ENCODE results near the gene GSTP1.
A peak's percentile ranks its signal among the peaks of the same experiment; 100 is the strongest.
"Not testable (repeated sequence)": the region's sequence is repeated elsewhere in the genome, so short reads cannot be mapped to it uniquely, and the experiment has no call there.

Gene GSTP1

DNA sequence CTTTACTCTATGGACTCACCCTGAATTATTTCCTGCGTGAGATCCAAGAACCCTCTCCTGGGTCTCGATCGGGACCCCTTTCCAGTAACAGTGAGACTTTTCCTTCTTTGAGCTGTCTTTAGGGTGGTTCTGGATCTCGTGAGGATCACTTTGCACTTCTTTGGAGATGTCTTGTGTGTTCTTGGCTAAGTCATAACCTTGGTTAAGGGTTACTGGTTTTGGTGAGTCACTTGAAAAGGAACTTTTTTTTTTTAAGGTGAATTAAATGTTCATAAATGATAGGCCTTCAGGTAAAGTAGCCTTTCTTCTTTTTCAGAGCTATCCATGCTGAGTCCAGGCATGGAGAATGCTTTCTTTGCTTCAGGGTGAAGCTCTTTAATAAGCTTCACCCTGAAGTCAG, 19.4 kb upstream of the GSTP1 start:
- DNase-seq: no peak

DNA sequence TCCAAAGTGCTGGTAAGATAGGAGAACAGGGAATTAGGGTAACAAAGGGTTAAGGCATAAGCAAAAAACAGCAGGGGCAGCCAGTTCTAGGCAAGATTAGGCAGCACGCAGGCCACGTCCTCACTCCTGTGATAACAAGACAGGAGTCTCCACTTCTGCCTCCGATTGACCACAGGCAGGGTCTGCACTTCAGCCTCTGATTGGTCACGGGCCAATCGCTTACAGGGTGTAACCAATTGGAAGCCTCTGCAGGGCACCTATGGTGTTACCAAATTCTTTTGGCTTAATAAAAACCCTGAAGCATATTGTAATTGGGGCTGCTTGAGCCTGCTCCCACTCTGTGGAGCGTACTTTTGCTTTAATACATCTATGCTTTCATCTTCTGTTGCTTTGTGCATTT, 12.2 kb upstream of the GSTP1 start:
- DNase-seq: no peak

DNA sequence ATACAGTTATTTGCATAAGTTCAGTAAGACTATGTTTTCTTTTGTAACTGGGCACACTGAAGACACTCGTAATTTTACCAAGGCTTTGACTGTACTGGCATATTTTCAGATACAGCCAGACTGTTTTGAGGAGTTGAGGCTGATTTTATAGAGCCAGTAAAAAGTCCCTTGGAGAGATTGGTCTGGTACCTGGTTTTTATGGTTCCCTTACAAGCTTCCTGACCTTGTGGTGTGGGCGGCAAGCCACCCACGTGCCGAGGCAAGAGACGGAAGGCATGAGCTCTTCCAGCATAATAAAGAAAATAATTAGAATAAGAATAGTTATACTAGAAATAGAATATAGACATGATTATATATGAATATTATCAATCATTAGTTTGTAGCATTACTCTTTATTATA, 11.3 kb upstream of the GSTP1 start:
- DNase-seq: no peak

DNA sequence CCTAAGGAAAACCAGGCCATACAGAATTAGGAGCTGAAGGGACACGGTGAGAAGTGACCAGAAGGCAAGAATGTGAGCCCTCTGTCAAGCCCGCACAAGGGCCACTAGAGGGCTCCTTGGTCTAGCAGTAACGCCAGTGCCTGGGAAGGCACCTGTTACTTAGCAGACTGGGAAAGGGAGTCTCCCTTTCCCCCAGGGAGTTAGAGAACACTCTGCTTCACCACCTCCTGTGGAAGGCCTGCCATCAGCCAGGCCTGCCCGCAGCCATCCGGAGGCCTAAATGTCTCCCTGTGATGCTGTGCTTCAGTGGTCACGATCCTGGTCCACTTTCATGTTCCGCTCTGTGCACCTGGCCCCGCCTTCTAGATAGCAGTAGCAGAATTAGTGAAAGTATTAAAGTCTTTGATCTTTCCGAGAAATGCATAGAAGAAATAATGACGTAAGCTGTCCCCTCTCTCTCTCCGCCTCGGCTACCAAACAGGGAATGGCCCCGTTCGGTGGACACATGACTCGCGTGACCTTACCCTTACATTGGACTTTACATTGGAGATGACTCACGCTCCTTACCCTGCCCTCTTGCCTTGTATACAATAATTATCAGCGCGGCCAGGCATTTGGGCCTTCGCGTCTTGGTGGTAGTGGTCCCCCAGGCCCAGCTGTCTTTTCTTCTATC, 10.7 kb upstream of the GSTP1 start:
- peak; percentile 45 for DNase-seq

DNA sequence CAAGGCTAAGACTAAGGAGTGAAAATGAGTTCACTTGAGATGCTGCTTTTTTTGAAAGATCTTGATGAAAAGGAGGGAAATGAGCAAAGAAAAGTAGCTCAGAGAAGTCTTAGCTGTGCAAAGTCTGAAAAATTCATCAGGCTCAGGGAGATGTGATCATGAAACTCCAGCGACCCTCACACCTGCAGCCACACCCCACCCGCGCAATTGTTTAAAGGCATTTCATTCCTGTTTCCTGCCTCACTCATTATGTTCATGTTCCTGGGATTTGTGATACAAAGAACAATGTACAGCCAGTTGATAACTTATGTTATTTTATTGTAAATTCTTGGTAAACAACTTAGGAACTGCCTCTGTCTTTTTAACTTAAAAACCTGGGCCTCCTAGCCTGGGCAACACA, 8.7 kb upstream of the GSTP1 start:
- DNase-seq: no peak

DNA sequence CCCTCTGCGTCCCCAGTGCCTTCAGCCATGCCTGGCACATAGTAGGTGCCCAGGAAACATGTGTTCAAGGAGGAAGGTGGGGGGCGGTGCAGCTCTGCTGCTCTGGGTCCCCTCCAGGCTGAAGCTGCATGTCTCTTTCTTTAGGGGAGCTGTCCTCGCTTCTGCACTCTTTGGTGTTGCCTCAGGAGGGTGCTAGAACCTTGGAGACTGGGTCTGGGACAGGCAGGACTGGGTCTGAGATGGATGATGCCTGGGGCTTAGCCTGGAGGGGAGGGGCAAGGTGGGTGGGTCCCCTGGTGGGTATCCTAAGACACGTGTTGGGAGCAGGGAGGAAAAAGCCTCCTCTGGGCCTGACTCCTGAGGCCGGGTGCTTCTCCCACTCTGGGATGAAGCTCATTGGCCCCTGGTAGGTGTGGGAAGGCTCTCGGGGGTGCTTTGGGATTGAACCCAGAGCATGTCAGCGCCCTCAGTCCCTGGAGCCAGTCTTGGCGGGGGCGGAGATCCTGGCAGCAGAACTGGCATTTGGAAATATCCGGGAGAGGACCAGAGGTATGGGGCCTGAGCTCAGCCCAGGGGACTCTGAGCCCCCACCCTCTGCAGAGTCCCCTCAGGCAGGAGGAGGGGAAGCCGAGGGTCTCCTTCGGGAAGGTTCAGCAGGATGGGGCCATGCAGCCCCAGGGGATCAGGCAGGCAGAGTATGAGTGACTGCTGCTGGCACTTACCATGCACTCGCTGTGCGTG, 6.7 kb upstream of the GSTP1 start:
- DNase-seq: no peak

DNA sequence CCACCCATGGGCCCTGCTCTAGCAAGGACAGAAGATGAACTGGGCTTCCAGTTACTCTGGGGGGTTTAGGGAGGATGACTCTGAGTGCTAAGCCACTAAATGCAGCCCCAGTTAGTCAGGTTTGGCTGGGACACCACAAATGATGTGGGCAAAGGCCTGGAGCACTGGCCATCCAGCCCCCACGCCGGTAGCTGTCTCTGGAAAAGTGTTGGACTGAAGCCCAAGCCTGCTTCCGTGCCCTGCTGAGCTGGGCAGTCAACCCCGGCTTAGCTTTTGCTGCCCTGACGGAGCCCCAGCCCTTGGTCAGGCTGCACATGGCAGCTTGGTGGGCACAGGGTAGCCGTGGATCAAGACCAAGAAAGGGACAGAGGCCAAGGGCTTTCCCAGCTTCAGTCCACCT, 5.7 kb upstream of the GSTP1 start:
- DNase-seq: no peak

DNA sequence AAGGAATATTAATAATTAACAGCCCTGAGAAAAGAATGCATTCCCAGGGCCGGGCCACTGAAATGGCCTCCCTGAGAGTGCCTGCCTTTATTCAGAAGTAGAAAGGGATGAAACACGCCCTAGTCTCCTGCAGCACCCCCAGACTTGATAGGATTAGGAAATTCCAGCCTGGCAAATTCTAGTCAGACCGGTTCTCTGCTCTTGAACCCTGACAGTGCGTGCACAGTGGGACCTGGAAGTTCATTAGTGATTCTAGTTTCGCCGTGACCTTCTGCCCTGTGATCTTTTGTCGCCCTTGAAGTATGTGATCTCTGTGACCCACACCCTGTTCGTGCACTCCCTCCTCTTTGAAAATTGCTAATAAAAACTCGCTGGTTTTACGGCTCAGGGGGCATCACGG, 2.1 kb upstream of the GSTP1 start:
- DNase-seq: no peak

DNA sequence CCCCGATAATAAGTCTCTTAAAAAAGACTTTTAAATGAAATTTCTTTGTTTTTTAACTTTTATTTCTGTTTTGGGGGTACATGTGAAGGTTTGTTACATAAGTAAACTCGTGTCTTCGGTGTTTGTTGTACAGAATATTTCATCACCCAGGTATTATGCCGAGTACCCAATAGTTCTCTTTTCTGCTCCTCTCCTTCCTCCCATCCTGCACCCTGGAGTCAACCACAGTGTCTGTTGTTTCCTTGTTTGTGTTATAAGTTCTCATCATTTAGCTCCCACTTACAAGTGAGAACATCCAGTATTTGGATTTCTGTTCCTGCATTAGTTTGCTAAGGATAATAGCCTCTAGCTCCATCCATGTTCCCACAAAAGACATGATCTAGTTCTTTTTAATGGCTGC, 1.6 kb upstream of the GSTP1 start:
- no peak for DNase-seq

DNA sequence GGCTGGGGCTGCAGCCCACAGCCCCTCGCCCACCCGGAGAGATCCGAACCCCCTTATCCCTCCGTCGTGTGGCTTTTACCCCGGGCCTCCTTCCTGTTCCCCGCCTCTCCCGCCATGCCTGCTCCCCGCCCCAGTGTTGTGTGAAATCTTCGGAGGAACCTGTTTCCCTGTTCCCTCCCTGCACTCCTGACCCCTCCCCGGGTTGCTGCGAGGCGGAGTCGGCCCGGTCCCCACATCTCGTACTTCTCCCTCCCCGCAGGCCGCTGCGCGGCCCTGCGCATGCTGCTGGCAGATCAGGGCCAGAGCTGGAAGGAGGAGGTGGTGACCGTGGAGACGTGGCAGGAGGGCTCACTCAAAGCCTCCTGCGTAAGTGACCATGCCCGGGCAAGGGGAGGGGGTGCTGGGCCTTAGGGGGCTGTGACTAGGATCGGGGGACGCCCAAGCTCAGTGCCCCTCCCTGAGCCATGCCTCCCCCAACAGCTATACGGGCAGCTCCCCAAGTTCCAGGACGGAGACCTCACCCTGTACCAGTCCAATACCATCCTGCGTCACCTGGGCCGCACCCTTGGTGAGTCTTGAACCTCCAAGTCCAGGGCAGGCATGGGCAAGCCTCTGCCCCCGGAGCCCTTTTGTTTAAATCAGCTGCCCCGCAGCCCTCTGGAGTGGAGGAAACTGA, 731 bp downstream of the GSTP1 start:
- no peak for DNase-seq

DNA sequence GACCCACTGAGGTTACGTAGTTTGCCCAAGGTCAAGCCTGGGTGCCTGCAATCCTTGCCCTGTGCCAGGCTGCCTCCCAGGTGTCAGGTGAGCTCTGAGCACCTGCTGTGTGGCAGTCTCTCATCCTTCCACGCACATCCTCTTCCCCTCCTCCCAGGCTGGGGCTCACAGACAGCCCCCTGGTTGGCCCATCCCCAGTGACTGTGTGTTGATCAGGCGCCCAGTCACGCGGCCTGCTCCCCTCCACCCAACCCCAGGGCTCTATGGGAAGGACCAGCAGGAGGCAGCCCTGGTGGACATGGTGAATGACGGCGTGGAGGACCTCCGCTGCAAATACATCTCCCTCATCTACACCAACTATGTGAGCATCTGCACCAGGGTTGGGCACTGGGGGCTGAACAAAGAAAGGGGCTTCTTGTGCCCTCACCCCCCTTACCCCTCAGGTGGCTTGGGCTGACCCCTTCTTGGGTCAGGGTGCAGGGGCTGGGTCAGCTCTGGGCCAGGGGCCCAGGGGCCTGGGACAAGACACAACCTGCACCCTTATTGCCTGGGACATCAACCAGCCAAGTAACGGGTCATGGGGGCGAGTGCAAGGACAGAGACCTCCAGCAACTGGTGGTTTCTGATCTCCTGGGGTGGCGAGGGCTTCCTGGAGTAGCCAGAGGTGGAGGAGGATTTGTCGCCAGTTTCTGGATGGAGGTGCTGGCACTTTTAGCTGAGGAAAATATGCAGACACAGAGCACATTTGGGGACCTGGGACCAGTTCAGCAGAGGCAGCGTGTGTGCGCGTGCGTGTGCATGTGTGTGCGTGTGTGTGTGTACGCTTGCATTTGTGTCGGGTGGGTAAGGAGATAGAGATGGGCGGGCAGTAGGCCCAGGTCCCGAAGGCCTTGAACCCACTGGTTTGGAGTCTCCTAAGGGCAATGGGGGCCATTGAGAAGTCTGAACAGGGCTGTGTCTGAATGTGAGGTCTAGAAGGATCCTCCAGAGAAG, 1.6 kb downstream of the GSTP1 start:
- DNase-seq: no peak

DNA sequence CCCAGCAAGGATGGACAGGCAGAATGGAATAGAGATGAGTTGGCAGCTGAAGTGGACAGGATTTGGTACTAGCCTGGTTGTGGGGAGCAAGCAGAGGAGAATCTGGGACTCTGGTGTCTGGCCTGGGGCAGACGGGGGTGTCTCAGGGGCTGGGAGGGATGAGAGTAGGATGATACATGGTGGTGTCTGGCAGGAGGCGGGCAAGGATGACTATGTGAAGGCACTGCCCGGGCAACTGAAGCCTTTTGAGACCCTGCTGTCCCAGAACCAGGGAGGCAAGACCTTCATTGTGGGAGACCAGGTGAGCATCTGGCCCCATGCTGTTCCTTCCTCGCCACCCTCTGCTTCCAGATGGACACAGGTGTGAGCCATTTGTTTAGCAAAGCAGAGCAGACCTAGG, 2.3 kb downstream of the GSTP1 start:
- no peak for DNase-seq

DNA sequence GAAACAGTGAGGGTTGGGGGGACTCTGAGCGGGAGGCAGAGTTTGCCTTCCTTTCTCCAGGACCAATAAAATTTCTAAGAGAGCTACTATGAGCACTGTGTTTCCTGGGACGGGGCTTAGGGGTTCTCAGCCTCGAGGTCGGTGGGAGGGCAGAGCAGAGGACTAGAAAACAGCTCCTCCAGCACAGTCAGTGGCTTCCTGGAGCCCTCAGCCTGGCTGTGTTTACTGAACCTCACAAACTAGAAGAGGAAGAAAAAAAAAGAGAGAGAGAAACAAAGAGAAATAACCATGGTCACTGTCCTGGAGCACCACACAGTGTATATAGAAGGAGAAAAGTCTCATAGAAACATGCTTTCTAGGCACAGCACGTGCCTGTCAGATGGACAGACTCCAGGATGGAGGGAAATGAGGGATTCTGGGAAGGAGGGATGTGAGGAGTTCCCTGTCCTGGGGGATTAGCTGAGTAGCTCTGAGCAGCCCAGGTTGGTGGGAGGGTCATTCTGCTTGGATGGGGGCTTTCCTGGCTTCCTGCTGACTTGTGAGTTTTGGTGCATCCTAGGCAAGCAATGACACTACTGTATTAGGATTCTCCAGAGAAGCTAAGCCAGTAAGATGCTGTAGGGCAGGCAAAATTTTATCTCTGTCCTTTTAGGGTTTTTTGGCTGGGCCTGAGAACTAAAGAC, 3.1 kb downstream of the GSTP1 start:
- no peak for DNase-seq

DNA sequence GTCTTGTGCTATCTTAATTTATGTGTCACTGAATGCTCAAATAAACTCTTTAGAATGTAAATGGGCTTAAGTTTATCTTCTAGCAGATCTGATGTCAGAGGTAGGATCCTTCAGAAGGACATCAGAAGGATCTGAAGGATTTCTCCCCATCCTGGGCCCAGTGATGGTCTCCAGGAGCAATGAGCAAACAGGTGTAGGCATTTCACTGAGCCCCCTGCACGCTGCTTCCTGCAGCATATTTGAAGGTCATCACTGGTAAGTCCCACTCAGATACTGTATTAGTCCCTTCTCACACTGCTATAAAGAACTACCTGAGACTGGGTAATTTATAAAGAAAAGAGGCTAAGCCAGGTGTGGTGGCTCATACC, 4.5 kb downstream of the GSTP1 start:
- no peak for DNase-seq

DNA sequence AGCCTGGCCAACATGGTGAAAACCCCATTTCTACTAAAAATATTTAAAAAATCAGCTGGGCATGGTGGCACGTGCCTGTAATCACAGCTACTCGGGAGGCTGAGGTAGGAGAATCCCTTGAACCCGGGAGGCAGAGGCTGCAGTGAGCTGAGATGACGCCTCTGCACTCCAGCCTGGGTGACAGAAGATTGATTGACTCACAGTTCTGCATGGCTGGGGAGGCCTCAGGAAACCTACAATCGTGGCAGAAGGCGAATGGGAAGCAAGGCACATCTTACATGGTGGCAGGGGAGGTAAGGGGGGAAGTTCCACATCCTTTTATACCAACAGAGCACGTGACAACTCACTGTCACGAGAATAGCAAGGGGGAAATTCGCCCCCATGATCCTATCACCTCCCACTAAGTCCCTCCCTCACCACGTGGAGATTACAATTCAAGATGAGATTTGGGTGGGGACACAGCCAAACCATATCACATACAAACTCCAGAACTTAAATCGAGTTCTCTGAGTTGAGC, 5.3 kb downstream of the GSTP1 start:
- not testable (repeated sequence) for DNase-seq

DNA sequence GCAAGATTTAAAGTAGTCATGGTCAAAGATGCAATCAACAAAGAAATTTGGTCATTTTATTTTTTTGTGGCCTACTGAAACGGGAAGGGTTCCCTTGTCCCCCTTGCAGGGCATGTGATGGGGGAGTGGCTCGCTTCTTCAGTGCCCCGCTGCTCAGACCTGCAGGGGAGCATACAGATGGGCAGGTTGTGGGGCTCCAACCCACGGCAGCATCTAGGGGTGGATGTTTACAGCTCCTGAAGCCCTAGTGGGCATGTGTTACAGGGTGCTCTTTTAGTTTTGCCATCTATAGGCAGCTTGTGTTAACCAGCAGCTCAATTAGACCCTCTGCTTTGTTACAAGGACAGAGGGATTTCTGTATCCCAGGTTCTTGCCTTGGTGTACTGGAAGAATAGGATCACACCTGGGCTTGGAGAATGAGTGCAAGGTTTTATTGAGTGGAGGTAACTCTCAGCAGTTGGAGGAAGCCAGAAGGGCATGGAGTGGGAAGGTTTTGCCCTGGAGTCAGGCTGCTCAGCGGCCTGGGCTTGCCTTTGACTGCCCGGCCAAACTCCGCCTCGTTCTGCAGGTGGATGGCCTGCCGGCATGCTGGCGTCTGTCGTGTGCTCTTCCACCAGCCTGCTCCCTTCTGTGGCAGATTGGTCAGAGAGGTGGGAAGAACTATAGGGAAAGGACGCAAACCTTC, 9.4 kb downstream of the GSTP1 start:
- DNase-seq: no peak

DNA sequence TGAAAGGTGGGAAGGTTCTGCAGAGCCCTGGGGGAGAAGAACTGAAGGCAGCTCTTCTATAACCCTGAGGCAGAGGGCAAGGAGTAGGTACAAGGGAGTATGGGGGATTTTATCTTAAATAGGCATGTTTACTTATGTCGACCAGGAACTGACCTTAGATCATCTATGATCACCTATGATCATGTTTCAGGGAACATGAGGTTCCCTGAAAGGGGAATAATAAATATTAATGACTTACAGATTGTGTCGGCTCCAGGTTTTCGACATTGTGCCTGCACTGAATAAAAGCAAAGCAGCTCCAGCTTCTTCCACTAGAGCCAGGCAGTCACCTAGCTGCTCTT, 9.9 kb downstream of the GSTP1 start:
- no peak for DNase-seq

DNA sequence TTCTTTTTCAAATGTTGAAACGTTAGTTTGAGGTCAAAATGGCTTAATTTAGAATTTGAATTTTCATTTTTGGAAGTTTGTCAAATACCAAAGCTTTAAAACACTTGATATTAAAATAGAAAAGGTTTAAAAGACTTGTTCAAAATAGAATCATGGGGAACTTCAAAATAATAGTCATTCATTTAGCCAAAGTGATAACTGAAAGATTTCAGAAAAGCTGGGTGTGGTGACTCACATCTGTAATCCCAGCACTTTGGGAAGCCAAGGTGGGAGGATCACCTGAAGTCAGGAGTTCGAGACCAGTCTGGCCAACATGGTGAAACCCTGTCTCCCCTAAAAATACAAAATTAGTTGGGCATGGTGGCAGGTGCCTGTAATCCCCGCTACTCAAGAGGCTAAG, 10.9 kb downstream of the GSTP1 start:
- no peak for DNase-seq

DNA sequence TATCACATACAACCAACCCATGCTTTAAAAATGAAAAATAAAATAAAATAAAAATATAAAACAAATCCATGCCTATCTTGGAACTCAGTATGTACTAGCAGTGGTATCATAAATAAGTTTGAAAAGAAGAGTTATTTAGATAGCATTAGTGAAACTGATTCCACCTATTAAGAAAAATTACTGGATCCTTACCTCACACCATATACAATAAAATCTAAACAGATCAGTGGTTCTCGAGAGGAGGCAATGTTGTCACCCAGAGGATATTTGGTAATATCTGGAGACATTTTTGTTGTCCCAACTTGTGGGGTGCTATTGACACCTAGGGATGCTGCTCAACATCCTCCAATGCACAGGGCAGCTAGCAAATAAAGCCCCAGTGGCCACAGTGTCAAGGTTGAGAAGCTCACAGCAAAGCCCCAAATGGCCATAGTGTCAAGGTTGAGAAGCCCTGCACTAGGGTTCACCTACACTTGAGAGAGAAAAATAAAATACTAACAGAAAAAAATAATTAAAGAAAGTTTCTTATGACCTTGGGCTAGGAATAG, 13.2 kb downstream of the GSTP1 start:
- DNase-seq: no peak

DNA sequence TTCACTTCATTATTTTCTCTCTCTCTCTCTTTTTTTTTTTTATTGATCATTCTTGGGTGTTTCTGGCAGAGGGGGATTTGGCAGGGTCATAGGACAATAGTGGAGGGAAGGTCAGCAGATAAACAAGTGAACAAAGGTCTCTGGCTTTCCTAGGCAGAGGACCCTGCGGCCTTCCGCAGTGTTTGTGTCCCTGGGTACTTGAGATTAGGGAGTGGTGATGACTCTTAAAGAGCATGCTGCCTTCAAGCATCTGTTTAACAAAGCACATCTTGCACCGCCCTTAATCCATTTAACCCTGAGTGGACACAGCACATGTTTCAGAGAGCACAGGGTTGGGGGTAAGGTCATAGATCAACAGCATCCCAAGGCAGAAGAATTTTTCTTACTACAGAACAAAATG, 13.8 kb downstream of the GSTP1 start:
- DNase-seq: not testable (repeated sequence)

DNA sequence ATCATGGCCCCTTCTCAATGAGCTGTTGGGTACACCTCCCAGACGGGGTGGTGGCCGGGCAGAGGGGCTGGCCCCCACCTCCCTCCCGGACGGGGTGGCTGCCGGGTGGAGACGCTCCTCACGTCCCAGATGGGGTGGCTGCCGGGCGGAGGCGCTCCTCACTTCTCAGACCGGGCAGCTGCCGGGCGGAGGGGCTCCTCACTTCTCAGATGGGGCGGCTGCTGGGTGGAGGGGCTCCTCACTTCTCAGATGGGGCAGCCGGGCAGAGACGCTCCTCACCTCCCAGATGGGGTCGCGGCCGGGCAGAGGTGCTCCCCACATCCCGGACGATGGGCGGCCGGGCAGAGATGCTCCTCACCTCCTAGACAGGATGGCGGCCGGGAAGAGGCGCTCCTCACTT, 14.4 kb downstream of the GSTP1 start:
- not testable (repeated sequence) for DNase-seq

DNA sequence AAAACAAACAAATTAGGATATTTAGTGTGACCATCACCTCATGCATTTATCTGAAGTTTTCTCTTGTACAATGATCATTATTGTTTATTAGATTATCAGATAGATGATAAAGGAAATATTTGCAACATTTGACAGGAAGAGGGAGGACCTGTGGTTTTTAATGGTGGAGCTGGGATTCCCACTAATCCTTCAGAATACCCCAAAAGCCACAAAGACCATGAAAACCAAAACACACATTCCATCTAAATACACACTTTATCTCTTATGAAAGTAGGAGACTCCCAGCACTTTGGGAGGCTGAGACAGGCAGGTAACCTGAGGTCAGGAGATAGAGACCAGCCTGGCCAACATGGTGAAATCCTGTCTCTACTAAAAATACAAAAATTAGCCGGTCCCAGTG, 15.5 kb downstream of the GSTP1 start:
- DNase-seq: no peak

All from NCI-H2171 (cell line).